ENCODE data around the gene CHSY3. TPM values are rescaled to one million over a fixed set of nuclear protein-coding genes. Genes with fewer than 3 reads are reported as not detected.

The CHSY3 gene
- polyA plus RNA-seq, 3 donors from 2014 or later: 0.06 to 0.84 (median 0.31) TPM

- Mint-ChIP-seq H3K36me3 (no peaks in the 10 kb centered on the region), H3K27me3 (ENCODE audit: low read depth in 3 of 3) (no peaks in the 10 kb centered on the region), H3K4me3 (no peak overlapping the region), H3K4me1 (peaks cover 3 to 6% of the 10 kb centered on the region in 2 donors), H3K9me3 (peaks cover 0 to 4% (median 0%) of the 10 kb centered on the region in 6 donors), H3K27ac (no peak overlapping the region)
- DNase-seq: no peak
Observed at GRCh38 chr5:129912601-129913255, 8.5 kb downstream of the CHSY3 start.

- Mint-ChIP-seq H3K27ac (no peak overlapping the region), H3K9me3 (peaks cover 0 to 5% (median 3%) of the 10 kb centered on the region in 6 donors), H3K4me3 (no peak overlapping the region), H3K27me3 (ENCODE audit: low read depth in 3 of 3) (no peaks in the 10 kb centered on the region), H3K36me3 (no peaks in the 10 kb centered on the region), H3K4me1 (peaks cover 3 to 6% of the 10 kb centered on the region in 2 donors)
- DNase-seq: no peak
Observed at GRCh38 chr5:129915415-129915814, 11.2 kb downstream of the CHSY3 start.

GRCh38 chr5:129917224-129917623 lies 13.0 kb downstream of the CHSY3 start:
- Mint-ChIP-seq H3K27ac (no peak overlapping the region), H3K36me3 (no peaks in the 10 kb centered on the region), H3K27me3 (ENCODE audit: low read depth in 3 of 3) (no peaks in the 10 kb centered on the region), H3K4me3 (no peak overlapping the region), H3K4me1 (peaks cover 3 to 6% of the 10 kb centered on the region in 2 donors), H3K9me3 (peaks cover 0 to 9% (median 4%) of the 10 kb centered on the region in 6 donors)
- DNase-seq: no peak

GRCh38 chr5:129921204-129921603 lies 16.9 kb downstream of the CHSY3 start:
- Mint-ChIP-seq H3K36me3 (no peaks in the 10 kb centered on the region), H3K4me1 (peaks cover 0 to under 1% of the 10 kb centered on the region in 2 donors), H3K27ac (no peak overlapping the region), H3K9me3 (peaks cover 0 to 9% (median 2%) of the 10 kb centered on the region in 6 donors), H3K27me3 (ENCODE audit: low read depth in 3 of 3) (peaks cover 0 to 1% (median 0%) of the 10 kb centered on the region in 3 donors), H3K4me3 (no peak overlapping the region)
- no peak for DNase-seq

GRCh38 chr5:129930221-129930620 lies 26.0 kb downstream of the CHSY3 start:
- Mint-ChIP-seq H3K27me3 (ENCODE audit: low read depth in 3 of 3) (no peaks in the 10 kb centered on the region), H3K9me3 (peaks cover 0 to 18% (median under 1%) of the 10 kb centered on the region in 6 donors), H3K27ac (no peak overlapping the region), H3K36me3 (no peaks in the 10 kb centered on the region), H3K4me3 (no peak overlapping the region), H3K4me1 (no peaks in the 10 kb centered on the region)
- DNase-seq: no peak

- H3K4me3 Mint-ChIP-seq: no peak overlapping the region
- no peaks in the 10 kb centered on the region for H3K27me3 Mint-ChIP-seq (ENCODE audit: low read depth in 3 of 3)
- DNase-seq: no peak
- H3K4me1 Mint-ChIP-seq: no peaks in the 10 kb centered on the region
- H3K27ac Mint-ChIP-seq: no peak overlapping the region
- H3K36me3 Mint-ChIP-seq: peaks cover 0 to 3% (median 0%) of the 10 kb centered on the region in 3 donors
- peaks cover 4 to 41% (median 12%) of the 10 kb centered on the region in 6 donors for H3K9me3 Mint-ChIP-seq
Observed at GRCh38 chr5:129935626-129936025, 31.4 kb downstream of the CHSY3 start.

GRCh38 chr5:129938077-129938476 lies 33.8 kb downstream of the CHSY3 start:
- H3K36me3 Mint-ChIP-seq: peaks cover 0 to 3% (median 0%) of the 10 kb centered on the region in 3 donors
- H3K4me3 Mint-ChIP-seq: no peak overlapping the region
- no peaks in the 10 kb centered on the region for H3K4me1 Mint-ChIP-seq
- no peak overlapping the region for H3K27ac Mint-ChIP-seq
- H3K27me3 Mint-ChIP-seq (ENCODE audit: low read depth in 3 of 3): no peaks in the 10 kb centered on the region
- no peak for DNase-seq
- H3K9me3 Mint-ChIP-seq: peaks cover 9 to 28% (median 13%) of the 10 kb centered on the region in 6 donors

GRCh38 chr5:129943936-129944335 lies 39.7 kb downstream of the CHSY3 start:
- Mint-ChIP-seq H3K4me1 (no peaks in the 10 kb centered on the region), H3K27me3 (ENCODE audit: low read depth in 3 of 3) (peaks cover 0 to 1% (median 0%) of the 10 kb centered on the region in 3 donors), H3K4me3 (no peak overlapping the region), H3K9me3 (peaks cover 0 to 18% (median 4%) of the 10 kb centered on the region in 6 donors), H3K36me3 (no peaks in the 10 kb centered on the region), H3K27ac (no peak overlapping the region)
- no peak for DNase-seq

- H3K4me1 Mint-ChIP-seq: no peaks in the 10 kb centered on the region
- no peak overlapping the region for H3K4me3 Mint-ChIP-seq
- H3K27ac Mint-ChIP-seq: no peak overlapping the region
- DNase-seq: no peak
- H3K9me3 Mint-ChIP-seq: peaks cover 0 to 22% (median 3%) of the 10 kb centered on the region in 6 donors
- no peaks in the 10 kb centered on the region for H3K36me3 Mint-ChIP-seq
- H3K27me3 Mint-ChIP-seq (ENCODE audit: low read depth in 3 of 3): peaks cover 0 to 1% (median 0%) of the 10 kb centered on the region in 3 donors
Observed at GRCh38 chr5:129945028-129945427, 40.8 kb downstream of the CHSY3 start.

- peaks cover 0 to 1% (median 0%) of the 10 kb centered on the region in 3 donors for H3K27me3 Mint-ChIP-seq (ENCODE audit: low read depth in 3 of 3)
- H3K4me3 Mint-ChIP-seq: no peak overlapping the region
- DNase-seq: no peak
- H3K9me3 Mint-ChIP-seq: peaks cover 0 to 26% (median 3%) of the 10 kb centered on the region in 6 donors
- no peak overlapping the region for H3K27ac Mint-ChIP-seq
- no peaks in the 10 kb centered on the region for H3K4me1 Mint-ChIP-seq
- no peaks in the 10 kb centered on the region for H3K36me3 Mint-ChIP-seq
Observed at GRCh38 chr5:129945774-129946270, 41.6 kb downstream of the CHSY3 start.

GRCh38 chr5:129951039-129951438 lies 46.8 kb downstream of the CHSY3 start:
- DNase-seq: no peak
- peaks cover 0 to 2% (median 0%) of the 10 kb centered on the region in 3 donors for H3K36me3 Mint-ChIP-seq
- no peak overlapping the region for H3K27ac Mint-ChIP-seq
- H3K4me3 Mint-ChIP-seq: no peak overlapping the region
- no peaks in the 10 kb centered on the region for H3K4me1 Mint-ChIP-seq
- H3K27me3 Mint-ChIP-seq (ENCODE audit: low read depth in 3 of 3): peaks cover 0 to 2% (median 1%) of the 10 kb centered on the region in 3 donors
- H3K9me3 Mint-ChIP-seq: peaks cover 3 to 24% (median 5%) of the 10 kb centered on the region in 6 donors

- Mint-ChIP-seq H3K4me1 (no peaks in the 10 kb centered on the region), H3K4me3 (no peak overlapping the region), H3K27ac (no peak overlapping the region), H3K27me3 (ENCODE audit: low read depth in 3 of 3) (peaks cover 0 to 2% (median 0%) of the 10 kb centered on the region in 3 donors), H3K9me3 (peaks cover 5 to 35% (median 18%) of the 10 kb centered on the region in 6 donors), H3K36me3 (peaks cover 0 to 4% (median 2%) of the 10 kb centered on the region in 3 donors)
- DNase-seq: no peak
Observed at GRCh38 chr5:129958581-129958980, 54.3 kb downstream of the CHSY3 start.

GRCh38 chr5:129960831-129961230 lies 56.6 kb downstream of the CHSY3 start:
- DNase-seq: no peak
- H3K4me1 Mint-ChIP-seq: no peaks in the 10 kb centered on the region
- H3K27me3 Mint-ChIP-seq (ENCODE audit: low read depth in 3 of 3): peaks cover 0 to 2% (median 0%) of the 10 kb centered on the region in 3 donors
- peaks cover 3 to 31% (median 16%) of the 10 kb centered on the region in 6 donors for H3K9me3 Mint-ChIP-seq
- H3K27ac Mint-ChIP-seq: no peak overlapping the region
- no peak overlapping the region for H3K4me3 Mint-ChIP-seq
- peaks cover 0 to 4% (median 0%) of the 10 kb centered on the region in 3 donors for H3K36me3 Mint-ChIP-seq

- H3K4me3 Mint-ChIP-seq: no peak overlapping the region
- H3K4me1 Mint-ChIP-seq: no peaks in the 10 kb centered on the region
- H3K27me3 Mint-ChIP-seq (ENCODE audit: low read depth in 3 of 3): no peaks in the 10 kb centered on the region
- no peak overlapping the region for H3K27ac Mint-ChIP-seq
- no peak for DNase-seq
- peaks cover 3 to 25% (median 13%) of the 10 kb centered on the region in 6 donors for H3K9me3 Mint-ChIP-seq
- peaks cover 0 to 4% (median 0%) of the 10 kb centered on the region in 3 donors for H3K36me3 Mint-ChIP-seq
Observed at GRCh38 chr5:129962506-129962905, 58.2 kb downstream of the CHSY3 start.
